GM12874 (cell line): ENCODE measurements around the gene KLHL30.

Experiments used
- TF ChIP-seq, protein P1 (sequence below): IDR thresholded peaks from 2 replicates; pipeline ENCODE4 v1.5.1; 2011; ENCODE audit warnings: low read depth, mild to moderate bottlenecking, control low read depth, low read length, moderate library complexity; ENCODE audit not compliant: insufficient read depth

Gene KLHL30

DNA sequence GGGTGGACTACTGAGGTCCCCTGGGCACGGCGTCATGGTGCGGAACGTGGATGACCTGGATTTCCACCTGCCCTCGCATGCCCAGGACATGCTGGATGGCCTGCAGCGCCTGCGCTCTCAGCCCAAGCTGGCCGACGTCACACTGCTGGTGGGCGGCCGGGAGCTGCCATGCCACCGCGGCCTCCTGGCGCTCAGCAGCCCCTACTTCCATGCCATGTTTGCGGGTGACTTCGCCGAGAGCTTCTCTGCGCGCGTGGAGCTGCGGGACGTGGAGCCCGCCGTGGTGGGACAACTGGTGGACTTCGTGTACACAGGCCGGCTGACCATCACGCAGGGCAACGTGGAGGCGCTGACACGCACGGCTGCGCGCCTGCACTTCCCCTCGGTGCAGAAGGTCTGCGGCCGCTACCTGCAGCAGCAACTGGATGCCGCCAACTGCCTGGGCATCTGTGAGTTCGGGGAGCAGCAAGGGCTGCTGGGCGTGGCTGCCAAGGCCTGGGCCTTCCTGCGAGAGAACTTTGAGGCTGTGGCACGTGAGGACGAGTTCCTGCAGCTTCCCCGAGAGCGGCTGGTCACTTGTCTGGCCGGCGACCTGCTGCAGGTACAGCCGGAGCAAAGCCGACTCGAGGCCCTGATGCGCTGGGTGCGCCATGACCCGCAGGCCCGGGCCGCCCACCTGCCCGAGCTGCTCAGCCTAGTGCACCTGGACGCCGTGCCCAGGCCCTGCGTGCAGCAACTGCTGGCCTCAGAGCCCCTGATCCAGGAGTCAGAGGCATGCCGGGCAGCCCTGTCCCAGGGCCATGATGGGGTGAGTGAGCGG, 2.5 kb downstream of the KLHL30 start:
- TF ChIP-seq, protein P1, sequence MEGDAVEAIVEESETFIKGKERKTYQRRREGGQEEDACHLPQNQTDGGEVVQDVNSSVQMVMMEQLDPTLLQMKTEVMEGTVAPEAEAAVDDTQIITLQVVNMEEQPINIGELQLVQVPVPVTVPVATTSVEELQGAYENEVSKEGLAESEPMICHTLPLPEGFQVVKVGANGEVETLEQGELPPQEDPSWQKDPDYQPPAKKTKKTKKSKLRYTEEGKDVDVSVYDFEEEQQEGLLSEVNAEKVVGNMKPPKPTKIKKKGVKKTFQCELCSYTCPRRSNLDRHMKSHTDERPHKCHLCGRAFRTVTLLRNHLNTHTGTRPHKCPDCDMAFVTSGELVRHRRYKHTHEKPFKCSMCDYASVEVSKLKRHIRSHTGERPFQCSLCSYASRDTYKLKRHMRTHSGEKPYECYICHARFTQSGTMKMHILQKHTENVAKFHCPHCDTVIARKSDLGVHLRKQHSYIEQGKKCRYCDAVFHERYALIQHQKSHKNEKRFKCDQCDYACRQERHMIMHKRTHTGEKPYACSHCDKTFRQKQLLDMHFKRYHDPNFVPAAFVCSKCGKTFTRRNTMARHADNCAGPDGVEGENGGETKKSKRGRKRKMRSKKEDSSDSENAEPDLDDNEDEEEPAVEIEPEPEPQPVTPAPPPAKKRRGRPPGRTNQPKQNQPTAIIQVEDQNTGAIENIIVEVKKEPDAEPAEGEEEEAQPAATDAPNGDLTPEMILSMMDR = no peak

DNA sequence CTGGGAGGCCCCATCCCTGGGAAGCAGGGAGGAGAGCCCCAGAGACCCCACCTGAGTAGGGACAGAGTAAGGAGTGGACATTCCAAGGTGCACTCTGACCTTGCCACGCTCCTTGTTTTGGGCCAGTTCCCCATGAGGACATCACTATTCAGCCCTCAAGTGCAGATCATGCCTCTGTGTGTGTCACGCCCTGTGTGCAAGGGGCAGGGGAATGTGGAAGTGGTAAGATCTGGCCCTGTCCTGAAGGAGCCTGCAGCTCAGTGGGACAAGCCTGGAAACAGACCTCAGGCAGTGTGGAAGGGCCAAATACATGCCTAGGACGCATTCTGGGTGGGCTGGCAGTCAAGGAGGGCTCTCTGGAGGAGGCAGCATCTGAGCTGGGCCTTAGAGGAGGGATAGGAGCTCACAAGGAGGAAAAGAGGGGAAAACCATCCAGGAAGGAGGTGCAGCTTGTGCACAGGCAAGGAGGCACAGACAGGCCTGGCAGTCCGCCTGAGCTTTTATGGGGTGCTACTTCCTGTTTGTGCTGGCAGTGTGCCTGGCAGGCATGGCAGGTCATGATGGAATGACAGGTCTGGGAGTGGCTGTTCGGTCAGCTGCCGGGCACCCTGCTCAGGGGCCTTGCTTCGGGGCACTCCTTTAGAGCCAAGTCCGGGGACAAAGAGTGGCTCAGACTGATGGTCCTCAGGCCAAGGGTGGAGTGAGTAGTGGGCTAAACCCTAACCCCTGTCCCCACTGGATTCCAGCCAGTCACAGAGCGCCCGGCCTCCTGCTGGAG, 3.3 kb downstream of the KLHL30 start:
- TF ChIP-seq, protein P1 = no peak

DNA sequence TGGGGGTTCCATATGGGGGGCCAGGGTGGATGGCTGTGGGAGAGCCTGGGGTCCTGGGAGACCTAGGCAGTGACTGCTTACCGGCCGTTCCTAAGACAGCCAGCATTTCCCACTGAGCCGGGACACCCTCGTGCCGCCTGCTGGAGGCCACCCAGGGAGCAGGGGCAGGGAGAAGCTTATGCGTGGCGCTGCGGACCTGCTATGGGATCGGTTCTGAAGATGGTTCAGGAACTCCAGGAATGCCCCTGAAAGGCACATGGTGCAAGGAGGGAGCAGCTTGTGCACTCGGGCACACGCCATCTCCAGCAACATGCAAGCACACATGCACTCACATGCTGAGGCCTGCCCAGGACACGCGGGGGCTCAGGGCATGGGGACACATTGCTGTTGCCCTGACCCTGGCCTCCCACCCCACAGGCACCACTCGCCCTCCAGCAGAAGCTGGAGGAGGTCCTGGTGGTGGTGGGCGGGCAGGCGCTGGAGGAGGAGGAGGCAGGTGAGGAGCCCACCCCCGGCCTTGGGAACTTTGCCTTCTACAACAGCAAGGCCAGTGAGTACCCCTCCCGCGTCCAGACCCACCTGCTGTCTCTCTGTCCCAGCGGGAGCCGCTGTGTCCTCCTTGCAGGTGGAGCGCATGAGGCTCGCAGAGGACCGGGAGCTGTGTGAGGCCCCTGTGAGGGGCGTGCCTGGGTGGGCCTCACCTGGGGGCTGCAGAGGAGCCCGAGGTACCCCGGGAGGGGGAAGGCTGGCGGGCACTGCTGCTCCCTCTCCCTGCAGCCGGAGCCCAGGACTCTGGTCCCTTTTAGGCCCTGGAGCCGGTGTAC, 4.1 kb downstream of the KLHL30 start:
- TF ChIP-seq, protein P1 = no peak

DNA sequence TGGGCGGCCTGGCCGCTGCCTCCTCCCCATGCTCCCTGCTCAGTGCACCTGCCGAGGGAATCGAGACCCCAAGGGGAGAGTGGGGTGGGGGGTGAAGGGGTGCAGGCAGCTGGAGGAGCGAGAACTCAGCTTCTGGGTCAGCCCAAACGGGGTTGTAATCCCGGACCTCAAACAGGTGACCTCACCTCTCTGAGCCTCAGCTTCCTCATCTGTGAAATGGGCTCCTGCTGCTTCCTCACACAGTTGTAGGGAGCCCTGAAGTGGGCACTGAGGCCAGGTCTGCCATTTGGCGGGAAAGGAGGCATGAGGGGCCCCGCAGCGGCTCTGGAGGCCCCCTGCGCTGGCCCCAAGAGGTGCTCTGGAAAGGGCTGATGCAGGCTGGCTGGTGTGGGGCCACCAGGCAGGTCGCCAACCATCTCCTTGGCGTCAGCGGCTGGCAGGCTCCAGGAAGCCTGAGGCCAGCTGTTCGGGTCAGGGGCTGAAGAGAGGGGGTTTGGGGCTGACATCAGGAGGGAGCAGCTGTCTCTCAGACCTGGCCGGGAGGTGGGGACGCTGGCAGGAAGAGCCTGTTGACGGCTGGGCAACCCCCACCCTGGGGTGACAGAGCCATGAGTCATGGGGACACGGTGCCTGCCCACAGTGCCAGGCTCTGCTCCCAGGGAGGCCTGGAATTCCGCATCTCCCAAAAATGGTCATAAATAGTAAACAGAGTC, 4.9 kb downstream of the KLHL30 start:
- TF ChIP-seq, protein P1 = no peak

DNA sequence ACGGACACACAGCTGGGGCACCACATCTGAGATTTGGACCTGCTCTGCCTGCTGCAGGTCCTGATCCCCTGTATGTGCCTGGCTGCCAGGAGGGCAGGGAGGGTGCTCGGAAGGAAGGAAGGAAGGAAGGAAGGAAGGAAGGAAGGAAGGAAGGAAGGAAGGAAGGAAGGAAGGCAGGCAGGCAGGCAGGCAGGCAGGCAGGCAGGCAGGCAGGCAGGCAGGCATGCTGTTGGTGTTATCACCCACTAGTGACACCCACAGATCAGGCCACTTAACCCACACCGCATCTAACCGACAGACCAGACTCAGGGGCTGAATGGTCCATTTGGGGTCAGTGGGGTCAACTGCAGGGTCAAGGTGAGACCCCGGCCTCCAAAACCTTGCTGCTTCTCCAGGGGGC, 5.8 kb downstream of the KLHL30 start:
- TF ChIP-seq, protein P1 = no peak

DNA sequence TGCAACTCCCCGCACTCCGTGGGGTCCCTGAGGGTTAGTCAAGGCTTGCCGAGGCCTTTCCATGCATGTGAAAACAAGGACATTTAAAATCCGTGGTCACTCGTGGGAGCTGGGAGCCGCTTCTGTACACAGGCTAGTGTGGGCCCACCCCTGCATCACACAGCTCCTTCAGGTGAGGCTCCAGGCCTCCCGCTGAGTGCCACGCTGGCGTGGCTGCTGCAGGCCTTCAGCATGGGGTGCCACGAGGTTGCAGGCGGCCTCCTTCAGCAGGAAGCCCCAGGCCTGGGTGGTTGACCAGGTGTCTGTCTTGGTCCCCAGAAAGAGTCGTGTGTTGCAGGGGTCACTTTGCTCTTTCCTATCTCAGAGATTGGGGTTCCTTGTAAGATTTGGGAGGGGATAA, 6.6 kb downstream of the KLHL30 start:
- TF ChIP-seq, protein P1 = no peak
